GM18867 (cell line): ENCODE results near the gene FGD4.

Experiments
- ATAC-seq: cut with Tn5 transposase; IDR thresholded peaks from one replicate; pipeline ENCODE4 v1.9.1; 2021; ENCODE audit warnings: mild to moderate bottlenecking, moderate library complexity; ENCODE audit not compliant: unreplicated experiment

The FGD4 gene

DNA sequence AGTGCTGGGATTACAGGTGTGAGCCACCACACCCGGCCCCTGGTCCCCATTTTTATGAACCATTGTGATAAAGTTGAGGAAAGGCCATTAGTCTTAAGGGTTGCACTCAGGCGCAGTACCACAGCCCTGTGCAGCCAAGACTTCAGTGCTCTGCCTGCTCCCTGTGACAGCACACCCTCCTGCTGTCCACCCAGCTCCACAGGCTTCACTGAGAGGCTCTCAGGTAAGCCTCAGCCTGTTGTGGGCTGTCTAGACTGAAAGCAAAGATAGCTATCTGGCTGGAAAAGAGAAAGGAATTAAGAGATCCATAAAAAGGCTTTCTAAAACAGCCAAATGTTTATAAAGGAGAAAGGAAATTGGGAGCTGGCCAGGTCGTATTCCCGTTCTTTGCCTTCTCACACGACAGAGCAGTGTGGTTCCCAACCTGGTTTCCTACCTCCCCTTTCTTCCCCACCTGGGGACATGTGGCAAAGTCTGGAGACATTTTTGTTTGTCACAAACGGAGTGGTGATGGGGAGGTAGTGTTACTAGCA, 260.6 kb downstream of the FGD4 start:
- ATAC-seq = no peak

DNA sequence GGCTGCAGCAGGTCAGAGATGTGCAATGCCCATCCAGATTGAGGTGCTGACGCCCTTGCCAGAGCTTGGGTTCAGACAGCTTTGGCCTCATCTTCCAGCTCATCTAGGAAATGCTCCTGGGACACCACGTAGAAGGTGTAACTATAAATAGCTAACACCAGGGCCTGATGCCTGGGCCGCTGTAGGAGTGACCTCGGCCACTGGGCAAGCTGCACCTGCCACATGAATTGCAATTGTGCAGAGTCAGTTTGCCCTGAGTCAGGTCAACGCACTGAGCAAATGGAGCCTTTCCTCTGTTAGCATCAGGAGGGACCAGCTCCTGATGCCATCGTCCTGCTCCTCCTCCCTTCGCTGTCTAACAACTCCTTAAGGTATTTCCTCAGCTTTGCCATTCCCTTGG, 262.3 kb downstream of the FGD4 start:
- ATAC-seq = no peak

DNA sequence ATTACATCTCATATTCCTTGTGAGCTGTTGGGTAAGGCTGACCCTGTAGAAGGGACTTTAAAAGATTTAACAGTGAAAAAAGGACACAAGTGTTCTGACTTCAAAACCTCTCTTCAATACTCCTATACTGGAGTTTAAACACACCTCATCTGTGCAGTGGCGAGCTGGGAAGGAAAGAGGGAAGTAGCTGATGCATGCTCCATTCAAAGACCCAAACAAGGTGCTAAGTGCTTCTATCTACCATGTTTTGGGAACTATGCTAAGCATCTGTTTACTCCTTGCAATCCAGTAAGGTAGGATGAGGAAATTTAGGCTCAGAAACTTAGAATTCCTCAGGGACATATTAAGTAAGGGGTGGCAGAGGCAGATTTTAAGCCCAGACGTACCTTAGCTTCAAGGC, 263.3 kb downstream of the FGD4 start:
- no peak for ATAC-seq

DNA sequence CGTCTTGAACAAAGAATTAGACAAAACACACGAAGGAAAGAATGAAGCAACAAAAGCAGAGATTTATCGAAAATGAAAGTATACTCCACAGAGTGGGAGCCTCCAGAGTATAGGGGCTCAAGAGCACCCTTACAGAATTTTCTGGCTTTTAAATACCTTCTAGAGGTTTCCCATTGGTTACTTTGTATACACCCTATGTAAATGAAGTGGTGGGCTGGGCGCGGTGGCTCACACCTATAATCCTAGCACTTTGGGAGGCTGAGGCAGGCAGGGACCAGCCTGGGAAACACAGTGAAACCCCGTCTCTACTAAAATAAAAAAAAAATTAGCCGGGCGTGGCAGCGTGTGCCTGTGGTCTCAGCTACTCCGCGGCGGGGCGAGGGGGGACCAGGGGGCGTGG, 266.7 kb downstream of the FGD4 start:
- no peak for ATAC-seq

DNA sequence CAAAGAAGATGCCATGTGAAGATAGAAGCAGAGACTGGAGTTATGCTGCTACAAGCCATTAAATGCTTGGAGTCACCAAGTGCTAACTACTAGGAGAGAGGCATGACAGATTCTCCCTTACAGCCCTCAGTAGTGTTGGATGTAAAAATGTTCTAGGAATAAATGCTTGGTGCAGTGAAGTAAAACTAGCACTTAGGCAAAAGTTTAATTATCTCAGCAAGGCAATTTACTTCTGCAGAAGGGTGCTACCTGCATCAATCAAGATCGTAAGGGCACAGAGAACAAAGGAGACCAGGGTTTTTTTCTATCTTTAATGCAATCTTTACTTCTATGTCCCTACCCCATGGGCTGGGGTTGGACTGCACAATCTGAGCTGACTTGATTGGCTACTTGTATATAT, 270.2 kb downstream of the FGD4 start:
- no peak for ATAC-seq

DNA sequence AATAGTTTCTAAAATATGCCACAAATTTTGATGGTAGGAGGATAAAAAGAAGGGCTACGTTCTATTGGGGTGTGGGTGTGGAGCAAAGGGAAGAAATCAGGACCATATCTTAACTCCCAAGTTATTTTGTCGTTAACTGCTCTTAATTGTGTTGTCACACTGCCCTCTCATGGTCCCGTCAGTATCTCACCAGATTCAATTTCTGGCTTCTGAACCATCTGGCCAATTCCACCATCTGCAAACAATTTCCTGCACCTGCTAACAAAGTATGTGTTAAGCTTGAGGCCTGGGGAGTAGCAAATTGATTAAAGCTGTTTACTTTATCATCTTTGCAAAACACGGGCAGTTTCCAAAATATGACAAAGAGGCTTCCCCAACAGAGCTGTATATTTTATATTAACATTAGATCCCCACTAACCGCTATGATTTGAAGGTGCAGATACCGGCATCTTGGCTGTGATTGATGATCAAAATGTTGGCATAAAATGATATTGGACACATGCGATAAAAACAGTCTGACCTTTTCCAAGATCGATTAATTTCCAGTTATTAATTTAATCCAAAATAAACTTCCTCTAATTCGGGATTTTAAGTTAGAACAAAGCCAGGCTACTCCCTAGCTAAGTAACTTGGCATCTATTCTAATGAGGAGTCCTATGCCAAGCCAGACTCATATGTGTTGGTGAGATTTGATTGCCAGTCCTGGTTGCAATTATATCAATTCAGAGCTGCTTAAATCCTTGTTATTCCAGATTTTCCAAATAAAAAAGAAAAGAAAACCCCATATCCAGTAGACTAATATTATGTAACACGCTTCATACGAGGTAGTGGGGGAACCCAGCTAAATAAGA, 272.8 kb downstream of the FGD4 start:
- ATAC-seq = peak; percentile 60

DNA sequence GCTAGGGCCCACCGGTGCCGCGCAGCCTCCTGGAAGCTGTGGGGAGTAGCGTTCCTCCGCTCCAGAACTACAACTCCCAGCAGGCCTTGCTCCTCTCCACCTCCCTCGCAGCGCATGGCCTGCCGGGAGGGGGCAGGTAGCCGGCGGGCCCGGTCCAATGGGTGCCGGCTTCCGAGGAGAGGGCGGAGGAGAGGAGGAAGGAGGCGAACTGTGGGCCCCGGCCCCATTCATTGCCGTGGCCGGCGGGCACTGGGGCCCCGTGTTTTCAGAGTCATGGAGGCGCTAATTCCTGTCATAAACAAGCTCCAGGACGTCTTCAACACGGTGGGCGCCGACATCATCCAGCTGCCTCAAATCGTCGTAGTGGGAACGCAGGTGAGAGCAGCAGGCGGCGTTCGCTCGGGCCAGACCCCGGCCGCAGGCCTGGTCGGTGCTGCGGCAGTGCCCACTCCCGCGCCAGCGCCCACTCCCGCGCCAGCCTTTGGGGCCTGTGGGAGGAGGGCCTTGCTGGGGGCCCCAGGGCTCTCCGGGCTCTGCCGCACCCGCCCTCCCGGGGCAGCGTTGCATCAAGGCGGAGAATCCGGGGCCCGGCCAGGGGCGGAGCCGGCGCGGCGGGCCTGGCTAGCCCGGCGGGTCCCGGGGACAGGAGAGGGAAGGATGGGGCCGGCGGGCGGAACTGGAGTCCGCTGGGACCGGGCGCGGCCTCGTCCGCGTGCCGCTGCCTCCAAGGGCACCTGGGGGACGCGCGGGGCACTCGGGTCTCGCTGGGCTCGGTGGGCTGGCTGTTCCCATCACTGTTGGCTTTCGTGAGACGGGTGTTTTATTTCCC, 279.9 kb downstream of the FGD4 start, which contains the start of gene DNM1L:
TSS of gene DNM1L (plus strand) at position 211 of the 829 bp plus-strand sequence. CDS start at position 274, 63 bp downstream.
- ATAC-seq = peak; percentile 95

DNA sequence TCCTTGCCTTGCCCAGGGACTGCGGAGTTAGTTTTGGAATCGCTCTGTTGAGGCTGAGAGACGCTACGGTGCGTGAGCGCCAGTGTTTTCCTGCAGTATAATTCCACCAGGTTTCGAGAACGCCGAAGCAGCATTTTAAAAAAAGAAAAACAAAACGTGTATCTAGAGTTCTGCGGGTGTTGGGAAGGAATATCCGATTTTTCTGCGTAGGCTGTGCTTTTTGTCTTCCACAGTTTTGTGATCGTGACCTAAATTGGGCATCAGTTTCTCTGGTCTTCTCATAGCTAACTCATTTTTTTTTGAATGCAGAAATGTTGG, 280.5 kb downstream of the FGD4 start:
- no peak for ATAC-seq

DNA sequence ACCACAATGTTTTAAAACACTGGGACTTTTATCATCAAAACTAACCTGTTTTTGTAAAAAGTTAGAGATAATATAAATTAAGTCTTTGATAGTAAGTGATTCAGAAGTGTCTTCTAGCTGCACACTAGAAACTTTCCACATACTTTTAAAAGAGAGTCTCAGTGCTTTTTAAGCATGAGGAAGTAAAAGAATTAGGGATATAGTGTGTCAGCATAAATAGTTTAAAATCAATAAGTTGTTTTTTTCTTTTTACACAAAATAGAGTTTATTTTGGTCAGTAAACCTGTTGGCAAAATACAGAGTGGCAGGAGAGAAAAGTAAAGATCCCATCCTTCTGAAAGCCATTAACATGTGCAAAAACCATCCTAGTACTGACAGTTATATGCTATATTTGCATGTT, 281.4 kb downstream of the FGD4 start:
- ATAC-seq = no peak

DNA sequence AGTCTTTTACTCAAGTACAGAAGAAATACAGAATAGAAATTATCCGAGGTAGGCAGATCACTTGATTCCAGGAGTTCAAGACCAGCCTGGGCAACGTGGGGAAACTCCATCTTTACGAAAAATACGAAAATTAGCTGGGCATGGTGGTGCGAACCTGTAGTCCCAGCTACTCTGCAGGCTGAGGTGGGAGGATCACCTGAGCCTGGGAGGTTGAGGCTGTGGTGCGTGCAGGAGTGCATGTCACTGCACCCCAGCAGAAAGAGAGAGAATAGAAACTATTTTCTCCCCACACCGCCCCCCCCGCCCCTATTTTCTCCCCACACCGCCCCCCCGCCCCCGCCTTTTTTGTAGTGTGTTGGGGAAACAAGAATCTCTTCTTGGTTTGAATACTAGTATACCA, 281.9 kb downstream of the FGD4 start:
- no peak for ATAC-seq

DNA sequence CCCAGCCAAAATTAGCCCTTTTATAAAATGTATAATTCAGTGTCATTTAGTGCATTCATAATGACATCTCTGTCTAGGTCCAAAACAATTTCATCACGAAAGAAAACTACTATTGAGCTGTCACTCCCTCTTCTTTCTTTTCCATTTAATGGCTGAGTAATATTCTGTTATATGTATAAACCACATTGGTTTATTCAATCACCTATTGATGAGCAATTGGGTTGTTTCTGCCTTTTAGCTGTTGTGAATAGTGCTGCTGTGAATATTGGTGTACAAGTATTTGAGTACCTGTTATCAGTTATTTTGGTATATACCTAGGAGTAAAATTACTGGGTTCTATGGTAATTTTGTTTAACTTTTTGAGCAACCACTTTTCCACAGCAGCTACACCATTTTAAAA, 287.0 kb downstream of the FGD4 start:
- no peak for ATAC-seq

DNA sequence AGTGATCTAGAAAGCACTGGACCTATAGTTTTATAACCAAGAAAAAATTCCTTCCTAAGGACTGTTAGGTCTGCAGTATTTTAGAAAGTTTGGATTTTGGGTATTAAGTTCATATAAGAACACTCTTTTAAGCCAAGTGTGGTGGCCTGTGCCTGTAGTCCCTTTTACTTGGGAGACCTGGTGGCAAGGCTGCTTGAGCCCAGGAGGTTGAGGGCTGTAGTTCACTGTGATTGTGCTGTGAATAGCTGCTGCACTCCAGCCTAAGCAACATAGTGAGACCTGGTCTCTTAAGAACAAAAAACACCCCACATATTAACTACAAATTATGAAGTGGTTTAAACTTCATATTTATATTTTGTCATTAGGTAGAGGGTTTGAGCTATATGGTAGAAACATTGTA, 289.4 kb downstream of the FGD4 start:
- no peak for ATAC-seq

DNA sequence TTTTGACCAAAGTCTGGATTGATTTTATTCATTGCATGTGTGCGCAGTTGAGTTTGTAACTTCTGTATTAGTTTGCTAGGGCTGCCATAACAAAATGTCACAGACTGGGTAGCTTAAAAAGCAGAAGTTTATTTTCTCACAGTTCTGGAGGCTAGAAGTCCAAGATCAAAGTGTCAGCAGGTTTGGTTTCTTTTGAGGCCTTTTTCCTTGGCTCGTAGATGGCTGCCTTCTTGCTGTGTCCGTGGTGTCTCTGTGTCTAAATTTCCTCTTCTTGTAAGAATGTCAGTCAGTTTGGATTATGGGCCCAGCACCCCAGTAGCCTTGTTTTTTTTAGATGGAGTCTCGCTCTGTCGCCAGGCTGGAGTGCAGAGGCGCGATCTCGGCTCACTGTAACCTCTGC, 291.6 kb downstream of the FGD4 start:
- no peak for ATAC-seq

DNA sequence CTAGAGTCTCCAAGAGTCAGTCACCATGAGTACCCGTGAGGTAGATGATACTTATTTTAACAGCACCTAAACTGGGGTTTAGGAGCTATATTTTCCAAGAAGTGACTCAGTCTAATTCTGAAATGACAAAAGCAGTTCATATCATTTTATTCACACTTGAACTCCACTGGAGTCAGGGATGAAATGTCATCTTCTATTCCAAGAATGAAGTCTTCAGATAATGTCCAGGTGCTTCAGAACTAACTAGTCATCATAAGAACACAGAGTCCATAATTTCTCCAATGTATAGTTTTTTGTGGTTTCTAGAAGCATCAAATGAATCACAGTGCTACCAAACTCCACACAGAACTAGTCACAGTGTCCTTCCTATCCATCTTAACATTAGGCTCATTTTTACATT, 293.0 kb downstream of the FGD4 start:
- no peak for ATAC-seq

DNA sequence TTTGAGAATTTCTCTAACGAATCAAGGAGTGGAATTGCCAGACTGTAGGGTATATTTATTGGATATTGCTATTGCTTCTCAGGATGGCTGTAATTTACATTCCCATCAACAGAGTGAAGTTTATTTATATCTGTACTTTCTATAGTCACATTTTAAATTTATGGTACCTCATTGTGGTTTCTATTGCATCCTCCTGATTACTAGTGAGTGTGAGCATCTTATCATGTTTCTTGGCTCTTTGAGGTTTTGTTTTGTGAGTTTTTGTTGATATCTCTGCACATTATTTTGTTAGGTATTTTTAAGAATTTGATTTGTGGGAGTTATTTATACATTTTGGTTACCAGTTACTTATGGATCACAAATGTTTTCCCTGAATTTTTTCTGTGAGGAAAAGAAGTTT, 293.7 kb downstream of the FGD4 start:
- ATAC-seq = no peak
